Ovary (tissue), 9 donors: ENCODE data around the gene WDR7. TPM values are rescaled to one million over a fixed set of nuclear protein-coding genes. Genes with fewer than 3 reads are reported as not detected.

Source experiments
- DNase-seq, 5 donors: peaks; one replicate each; pipeline ENCODE4 v3.0.0-alpha.2; 2019 to 2020
- H3K27ac ChIP-seq, 2 donors: fragments of 200-600 bp; one replicate each; pipeline versions ENCODE4 v1.5.1 to v1.8.0; 2019 to 2022
- H3K27me3 ChIP-seq: fragments of 200-600 bp; one replicate; pipeline ENCODE4 v1.8.0; 2022
- H3K36me3 ChIP-seq: fragments of 200-600 bp; sonication (generic); one replicate; pipeline ENCODE4 v1.5.1; 2019
- H3K4me1 ChIP-seq: one replicate; pipeline ENCODE4 v1.8.1; 2013; ENCODE audit warnings: mild to moderate bottlenecking, moderate library complexity; ENCODE audit not compliant: insufficient read depth
- H3K4me3 ChIP-seq: fragments of 200-600 bp; sonication (generic); one replicate; pipeline ENCODE4 v1.5.1; 2017
- H3K9me3 ChIP-seq, 2 donors: fragments of 200-600 bp in 1 of 2; sonication (generic) in 1 of 2; one replicate each; pipeline versions ENCODE4 v1.5.1 to v1.8.1; 2013 to 2019; ENCODE audit warnings: mild to moderate bottlenecking in 1 of 2, moderate library complexity in 1 of 2
- CTCF ChIP-seq, 3 donors: fragments of 450-650 bp in 2 of 3; fragments of 200-600 bp in 1 of 3; IDR thresholded peaks; one replicate each; pipeline versions ENCODE4 v1.5.1 to v1.8.0; 2016 to 2022; ENCODE audit warnings: antibody characterized with exemption in 3 of 3, mild to moderate bottlenecking in 1 of 3
- EP300 ChIP-seq: sonication (generic); formaldehyde crosslinking; IDR thresholded peaks from one replicate; pipeline ENCODE4 v1.6.1; 2017; ENCODE audit warnings: antibody characterized with exemption
- POLR2A ChIP-seq: fragments of 450-650 bp; IDR thresholded peaks from one replicate; pipeline ENCODE4 v1.6.1; 2017; ENCODE audit warnings: antibody characterized with exemption, mild to moderate bottlenecking, moderate library complexity
- WGBS, 3 donors: extraction: QIAGEN DNeasy Blood & Tissue Kit in 1 of 3; methylation state at CpG; one replicate each; pipeline versions ENCODE4 v1.1.5 to v1.1.7; 2013 to 2017; 5-methylcytosine and 5-hydroxymethylcytosine counted together
- intact Hi-C, 4 donors: fragments of 100-400 bp; cut with DNase I; formaldehyde crosslinking; loops; one replicate each; pipeline versions ENCODE4 v1.11.0 to v1.15.1; 2022 to 2023
- polyA plus RNA-seq, 2 donors: library from polyadenylated mRNA; stranded (reverse); fragments of 200-250 nt in 1 of 2; fragments of 350-450 nt in 1 of 2; fragmentation: Illumina TruSeq in 1 of 2; extraction: RNeasy Lipid Tissue Mini Kit (QIAGEN cat#74804) in 1 of 2; gene quantifications; one replicate each; pipeline ENCODE4 v1.2.3, GENCODE V29; 2013 to 2014
- total RNA-seq, 7 donors: library from RNA; depleted of rRNA in 2 of 7; stranded (reverse); fragments of >200 nt in 2 of 7; fragmentation: NEBNext Ultra II Directional in 3 of 7; extraction: Animal tissue kit (Norgen Biotek cat#: 25700) in 3 of 7; gene quantifications; one replicate each; pipeline versions ENCODE4 v1.1.0 to v1.2.4, GENCODE V29; 2016 to 2023
- donor health status: DM: no; HTN: no; CAD: no; lungs with moderate emphysema.
- donor health status: DM: no; HTN: no; CAD: no.
- donor health status: Bipolar disorder and iron deficiency.
- donor health status: DM: yes; HTN: yes; CAD: no.
- donor health status: DM: no; HTN: no; CAD: no.
- donor health status: DM: yes; HTN: yes; CAD: no.

The WDR7 gene
- total and polyA plus RNA-seq, 9 donors, result 4.8 to 29.1 (median 24.7) TPM

GRCh38 chr18:56926734-56927133 lies 275.6 kb downstream of the WDR7 start:
- no peaks in the 10 kb centered on the region for H3K36me3 ChIP-seq
- H3K27me3 ChIP-seq, result no peaks in the 10 kb centered on the region
- no peaks in the 10 kb centered on the region for H3K4me1 ChIP-seq
- WGBS, 3 donors, result 85 to 90% (median 89%) methylated on average over 5 of the region's 5 CpGs
- no peak overlapping the region for H3K4me3 ChIP-seq
- TF ChIP-seq CTCF (IDR thresholded peaks at IDR 0.05), result no peak
- no peak for TF ChIP-seq POLR2A
- TF ChIP-seq EP300, result no peak
- H3K9me3 ChIP-seq, result no peaks in the 10 kb centered on the region
- intact Hi-C loops, result no loop called here
- no peak for DNase-seq
- H3K27ac ChIP-seq, result no peak overlapping the region

- DNase-seq, result no peak
- TF ChIP-seq CTCF (IDR thresholded peaks at IDR 0.05), result no peak
- TF ChIP-seq POLR2A, result no peak
- no peak for TF ChIP-seq EP300
- intact Hi-C loops, result no loop called here
- Histone ChIP-seq H3K9me3 (no peaks in the 10 kb centered on the region), H3K4me1 (no peaks in the 10 kb centered on the region), H3K36me3 (no peaks in the 10 kb centered on the region), H3K27ac (no peak overlapping the region), H3K4me3 (no peak overlapping the region), H3K27me3 (no peaks in the 10 kb centered on the region)
- 98% methylated on average over 3 of the region's 3 CpGs for WGBS, 3 donors
These were observed 276.6 kb downstream of the WDR7 start for GRCh38 chr18:56927786-56928185.

- no peak overlapping the region for H3K27ac ChIP-seq
- no peak overlapping the region for H3K4me3 ChIP-seq
- H3K27me3 ChIP-seq, result no peaks in the 10 kb centered on the region
- no peaks in the 10 kb centered on the region for H3K36me3 ChIP-seq
- intact Hi-C loops, result no loop called here
- H3K9me3 ChIP-seq, result no peaks in the 10 kb centered on the region
- H3K4me1 ChIP-seq, result no peaks in the 10 kb centered on the region
- TF ChIP-seq EP300, result no peak
- TF ChIP-seq CTCF (IDR thresholded peaks at IDR 0.05), result no peak
- DNase-seq, result no peak
- 84 to 89% (median 86%) methylated on average over 5 of the region's 5 CpGs for WGBS, 3 donors
These were observed 278.7 kb downstream of the WDR7 start for GRCh38 chr18:56929886-56930285.

GRCh38 chr18:56933472-56933871 lies 282.3 kb downstream of the WDR7 start:
- H3K4me3 ChIP-seq, result no peak overlapping the region
- intact Hi-C loops, result no loop called here
- no peak for DNase-seq
- H3K27me3 ChIP-seq, result no peaks in the 10 kb centered on the region
- H3K9me3 ChIP-seq, result no peaks in the 10 kb centered on the region
- TF ChIP-seq EP300 (no peak), POLR2A (no peak), CTCF (IDR thresholded peaks at IDR 0.05) (no peak)
- no peak overlapping the region for H3K27ac ChIP-seq
- 86 to 95% (median 92%) methylated on average over 2 of the region's 2 CpGs for WGBS, 3 donors
- no peaks in the 10 kb centered on the region for H3K4me1 ChIP-seq
- H3K36me3 ChIP-seq, result no peaks in the 10 kb centered on the region

- Histone ChIP-seq H3K27me3 (no peaks in the 10 kb centered on the region), H3K4me3 (no peak overlapping the region), H3K4me1 (no peaks in the 10 kb centered on the region), H3K9me3 (no peaks in the 10 kb centered on the region), H3K27ac (no peak overlapping the region), H3K36me3 (no peaks in the 10 kb centered on the region)
- WGBS, 3 donors, result 80 to 82% (median 80%) methylated on average over 3 of the region's 3 CpGs
- TF ChIP-seq POLR2A (no peak), CTCF (IDR thresholded peaks at IDR 0.05) (no peak), EP300 (no peak)
- DNase-seq, result no peak
- intact Hi-C loops, result no loop called here
These were observed 283.0 kb downstream of the WDR7 start for GRCh38 chr18:56934131-56934530.
